Right ventricle myocardium inferior (tissue), 1 donor: ENCODE results near the gene AMN. TPM values are rescaled to one million over a fixed set of nuclear protein-coding genes. Genes with fewer than 3 reads are reported as not detected.

ENCODE experiments used
- ATAC-seq: fragments of 200-7000 bp; cut with Tn5 transposase; one replicate; pipeline ENCODE4 v1.9.1; 2020; ENCODE audit warnings: mild to moderate bottlenecking, moderate library complexity
- DNase-seq: peaks from one replicate; pipeline ENCODE4 v3.0.0; 2021; ENCODE audit errors: missing footprints
- intact Hi-C: fragments of 100-400 bp; cut with DNase I; formaldehyde crosslinking; loops from one replicate; pipeline ENCODE4 v1.11.0; 2022
- total RNA-seq: library from RNA; stranded (reverse); fragmentation: NEBNext Ultra II Directional; extraction: Animal tissue kit (Norgen Biotek cat#: 25700); gene quantifications from one replicate; pipeline ENCODE4 v1.2.1, GENCODE V29; 2021
- donor health status: DM: no; HTN: yes; CAD: no; lungs with severe emphysema.

Gene AMN
- total RNA-seq, 1 donor from 2014 or later = 0.14 TPM

GRCh38 chr14:102909462-102909861 is 13.0 kb upstream of the AMN start:
- intact Hi-C loops = no loop called here
- ATAC-seq = no peak
- peak; percentile 28 for DNase-seq

DNA sequence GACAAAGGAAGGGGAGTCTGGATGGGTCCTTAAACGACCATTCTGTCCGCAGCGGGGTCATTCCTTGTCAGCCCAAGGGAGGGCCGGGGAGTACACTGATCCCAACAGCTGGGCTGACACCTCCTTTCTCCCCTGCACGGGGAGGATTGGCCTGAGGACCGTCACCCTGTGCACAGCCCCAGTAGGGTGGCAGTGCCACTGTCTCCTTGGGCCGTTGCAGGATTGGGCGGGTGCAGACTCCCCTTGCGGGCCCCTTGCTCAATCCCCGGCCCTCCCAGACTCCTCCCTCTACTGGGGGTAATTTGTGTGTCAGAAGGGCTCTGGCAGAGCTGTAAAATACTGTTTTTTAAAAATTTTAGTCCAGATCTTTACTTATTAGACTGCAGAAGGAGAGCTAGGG is 12.6 kb upstream of the AMN start:
- no peak for ATAC-seq
- peak; percentile 50 for DNase-seq
- intact Hi-C loops = no loop called here

GRCh38 chr14:102910442-102910841 is 12.0 kb upstream of the AMN start:
- no peak for ATAC-seq
- peak; percentile 47 for DNase-seq
- intact Hi-C loops = no loop called here

DNA sequence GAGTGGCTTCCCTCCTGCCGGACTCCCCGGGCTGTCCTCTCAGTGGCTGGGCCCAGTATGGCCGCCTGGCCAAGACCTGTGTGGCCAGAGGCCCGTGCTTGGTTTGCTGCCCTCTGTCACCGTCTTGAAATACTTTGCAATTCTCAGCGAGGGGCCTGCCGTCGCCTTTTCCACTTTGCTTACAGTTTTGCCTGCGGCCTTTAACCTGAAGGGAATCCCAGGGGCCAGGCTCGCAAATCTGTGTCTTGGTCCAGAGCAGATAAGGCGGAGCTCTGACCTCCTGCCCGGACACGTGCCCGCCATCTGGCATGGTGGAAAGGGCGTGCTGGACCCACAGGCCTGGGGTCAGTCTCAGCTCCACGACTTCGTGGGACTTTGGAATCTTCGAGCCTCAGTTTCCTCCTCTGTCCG is 10.9 kb upstream of the AMN start:
- intact Hi-C loops = no loop called here
- DNase-seq = no peak
- no peak for ATAC-seq

DNA sequence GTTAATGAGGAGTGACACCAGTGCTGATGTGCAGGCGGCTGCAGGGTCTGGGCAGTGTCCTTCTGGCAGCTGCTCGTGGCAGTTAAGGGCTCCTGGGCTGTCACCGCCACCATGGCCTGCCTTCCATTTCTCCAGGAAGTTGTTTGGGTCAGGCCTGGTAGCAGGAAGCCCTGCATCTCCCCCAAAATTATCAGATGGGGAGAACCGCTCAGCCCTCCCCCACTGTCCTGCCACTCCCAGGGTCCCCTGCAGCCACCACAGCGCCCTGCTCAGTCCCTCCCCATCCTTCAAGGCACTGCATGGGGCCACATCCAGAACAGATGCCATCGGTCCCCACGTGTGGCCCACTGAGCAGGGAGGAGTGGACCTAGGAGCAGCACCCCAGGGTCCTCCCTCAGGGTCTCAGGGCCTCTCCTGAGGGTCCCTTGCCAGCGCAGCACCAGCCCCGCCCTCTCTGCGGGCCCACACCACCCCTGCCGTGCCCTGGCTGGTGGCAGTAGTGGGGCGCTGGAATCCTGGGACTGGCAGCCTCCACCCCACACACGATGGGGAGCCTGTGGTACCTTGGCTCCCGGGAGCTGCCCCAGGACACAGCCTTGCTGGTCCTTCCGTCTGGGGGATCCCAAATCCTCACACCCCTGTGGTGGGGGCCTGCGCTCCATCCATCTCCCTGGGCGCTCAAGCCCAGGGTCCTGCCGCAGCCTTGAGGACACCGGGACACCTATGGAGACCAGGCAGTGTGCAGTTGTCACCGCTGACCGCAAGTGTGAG is 10.3 kb upstream of the AMN start:
- no peak for ATAC-seq
- DNase-seq = no peak
- intact Hi-C loops = no loop called here

GRCh38 chr14:102913341-102914211 is 8.9 kb upstream of the AMN start:
- DNase-seq (no peak), ATAC-seq (no peak)
- intact Hi-C loops = no loop called here

GRCh38 chr14:102914474-102915291 is 7.8 kb upstream of the AMN start:
- ATAC-seq = no peak
- intact Hi-C loops = no loop called here
- DNase-seq = no peak

- ATAC-seq (no peak), DNase-seq (no peak)
- intact Hi-C loops = no loop called here
These were observed 7.0 kb upstream of the AMN start for GRCh38 chr14:102915292-102916110.

GRCh38 chr14:102916347-102917055 is 6.0 kb upstream of the AMN start:
- intact Hi-C loops = no loop called here
- no peak for DNase-seq
- no peak for ATAC-seq

- intact Hi-C loops = no loop called here
- no peak for DNase-seq
- ATAC-seq = no peak
These were observed 5.4 kb upstream of the AMN start for GRCh38 chr14:102917056-102917385.

- intact Hi-C loops = loop anchor here (1.0 to 2.0 kb wide), 3 partner anchors 92 to 223 kb away; no protein-coding TSS in a partner anchor
- no peak for DNase-seq
- peak; percentile 51 for ATAC-seq
These were observed 4.8 kb upstream of the AMN start for GRCh38 chr14:102917469-102918211.

DNA sequence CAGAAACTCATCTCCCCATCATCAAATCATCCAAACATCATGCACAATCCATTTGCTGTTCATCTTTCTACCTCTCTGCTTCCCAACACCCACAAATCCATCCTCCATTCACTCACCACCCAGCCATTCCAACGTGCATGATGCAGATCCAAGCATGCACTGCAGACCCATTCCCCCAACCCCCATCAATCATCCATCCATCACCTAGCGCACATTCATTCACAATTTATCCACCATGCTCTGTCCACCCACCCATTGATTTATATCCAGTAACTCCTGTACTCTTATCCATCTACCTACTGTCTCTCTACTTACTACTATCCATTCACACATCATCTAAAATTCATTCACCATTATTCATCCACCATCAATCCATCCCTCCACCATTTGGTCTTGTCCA is 4.0 kb upstream of the AMN start:
- intact Hi-C loops = loop anchor here (1.0 to 2.0 kb wide), 3 partner anchors 93 to 224 kb away; no protein-coding TSS in a partner anchor
- DNase-seq = no peak
- no peak for ATAC-seq

- intact Hi-C loops = no loop called here
- ATAC-seq (no peak), DNase-seq (no peak)
These were observed 2.0 kb upstream of the AMN start for GRCh38 chr14:102920273-102920997.

- DNase-seq (no peak), ATAC-seq (no peak)
- intact Hi-C loops = no loop called here
These were observed 1.5 kb upstream of the AMN start for GRCh38 chr14:102920998-102921304.

DNA sequence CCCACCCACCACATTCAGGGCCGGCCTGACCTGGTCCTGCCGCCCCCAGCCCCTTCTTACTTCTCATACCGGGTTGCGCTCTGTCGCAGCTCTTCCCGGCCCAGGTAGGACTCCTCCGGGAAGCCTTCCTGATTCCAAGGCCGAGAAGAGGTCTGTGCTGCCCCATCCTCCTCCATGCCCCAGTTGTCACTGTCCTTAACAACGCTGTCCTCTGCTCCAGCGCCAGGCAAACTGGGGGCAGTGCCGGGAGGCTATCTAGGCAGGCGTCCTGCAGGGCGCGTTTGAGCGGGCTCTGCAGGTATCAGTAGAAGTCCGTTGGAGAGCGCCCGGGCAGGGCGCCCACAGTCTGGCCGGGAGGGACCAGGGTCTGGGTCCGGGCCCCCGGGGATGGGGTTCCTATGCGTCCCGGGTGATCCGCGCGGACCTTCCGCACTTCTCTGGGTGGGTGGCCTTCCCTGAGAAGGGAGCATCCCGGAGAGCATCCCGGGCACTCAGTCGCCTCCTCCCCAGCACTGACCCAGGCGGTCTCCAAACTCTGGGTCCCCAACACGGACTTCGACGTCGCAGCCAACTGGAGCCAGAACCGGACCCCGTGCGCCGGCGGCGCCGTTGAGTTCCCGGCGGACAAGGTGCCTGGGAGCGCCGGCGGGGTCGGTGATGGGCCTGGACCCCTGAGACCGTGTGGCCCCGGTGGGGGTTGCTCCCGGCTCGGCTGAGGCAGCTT is 900 bp downstream of the AMN start:
- intact Hi-C loops = no loop called here
- ATAC-seq (no peak), DNase-seq (no peak)

DNA sequence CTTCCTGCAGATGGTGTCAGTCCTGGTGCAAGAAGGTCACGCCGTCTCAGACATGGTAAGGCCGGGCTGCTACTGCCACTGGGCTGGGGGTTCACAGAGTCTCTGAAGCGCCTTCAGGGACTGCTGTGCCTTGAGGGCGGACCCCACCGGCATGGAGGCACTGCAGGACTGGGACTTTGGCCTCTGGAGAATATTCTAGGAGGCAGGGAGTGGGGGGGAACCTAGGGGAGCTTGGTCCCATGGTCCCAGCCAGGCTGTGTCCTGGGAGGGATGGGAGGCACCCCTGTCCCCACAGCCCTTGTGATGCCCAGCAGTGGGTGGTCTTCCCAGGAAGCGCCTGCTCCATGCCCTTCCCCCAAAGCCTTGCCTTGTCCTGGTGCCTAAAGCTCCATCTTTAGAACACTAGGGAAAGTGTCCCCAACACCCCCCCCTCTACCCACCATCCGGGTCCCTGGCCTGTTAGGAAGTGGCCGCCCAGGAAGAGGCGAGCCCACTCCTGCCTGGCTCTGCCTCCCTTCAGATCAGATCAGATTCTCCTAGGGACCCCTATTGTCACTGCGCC is 1.5 kb downstream of the AMN start:
- intact Hi-C loops = no loop called here
- no peak for ATAC-seq
- no peak for DNase-seq
